Sigmoid colon (tissue), 7 donors: ENCODE results near the gene PRKCA. TPM values are rescaled to one million over a fixed set of nuclear protein-coding genes. Genes with fewer than 3 reads are reported as not detected.
"Not testable (repeated sequence)": the region's sequence is repeated elsewhere in the genome, so short reads cannot be mapped to it uniquely, and the experiment has no call there.

Experiments
- DNase-seq: peaks from one replicate; pipeline ENCODE4 v3.0.0-alpha.2; 2019
- H3K27ac ChIP-seq, 4 donors: fragments of 200-600 bp; sonication (generic); one replicate each; pipeline ENCODE4 v1.5.1; 2016 to 2019; ENCODE audit warnings: mild to moderate bottlenecking in 1 of 4
- H3K27me3 ChIP-seq, 3 donors: fragments of 200-600 bp; sonication (generic); one replicate each; pipeline ENCODE4 v1.5.1; 2019; ENCODE audit warnings: mild to moderate bottlenecking in 1 of 3
- H3K36me3 ChIP-seq, 4 donors: fragments of 200-600 bp; sonication (generic); one replicate each; pipeline ENCODE4 v1.5.1; 2016 to 2019
- H3K4me1 ChIP-seq, 4 donors: fragments of 200-600 bp; sonication (generic); one replicate each; pipeline ENCODE4 v1.5.1; 2017 to 2019
- H3K4me3 ChIP-seq, 4 donors: fragments of 200-600 bp; sonication (generic); one replicate each; pipeline ENCODE4 v1.5.1; 2017 to 2019; ENCODE audit warnings: mild to moderate bottlenecking in 2 of 4, moderate library complexity in 1 of 4
- H3K9me3 ChIP-seq, 4 donors: fragments of 200-600 bp in 3 of 4; sonication (generic) in 3 of 4; one replicate each; pipeline versions ENCODE4 v1.5.1 to v1.6.1; 2013 to 2019
- EP300 ChIP-seq, 4 donors: sonication (generic); formaldehyde crosslinking; IDR thresholded peaks; one replicate each; pipeline ENCODE4 v1.6.1; 2017; ENCODE audit warnings: antibody characterized with exemption in 4 of 4
- POLR2A ChIP-seq, 2 donors: fragments of 450-650 bp; IDR thresholded peaks; one replicate each; pipeline ENCODE4 v1.6.1; 2016; ENCODE audit warnings: antibody characterized with exemption in 2 of 2, mild to moderate bottlenecking in 2 of 2, moderate library complexity in 2 of 2
- POLR2AphosphoS5 ChIP-seq, 4 donors: sonication (generic); formaldehyde crosslinking; IDR thresholded peaks; one replicate each; pipeline ENCODE4 v1.6.1; 2017; ENCODE audit warnings: antibody characterized with exemption in 4 of 4
- WGBS, 2 donors: extraction: QIAGEN DNeasy Blood & Tissue Kit; methylation state at CpG; one replicate each; pipeline ENCODE4 v1.1.7; 2013; 5-methylcytosine and 5-hydroxymethylcytosine counted together
- intact Hi-C: fragments of 100-400 bp; cut with DNase I; formaldehyde crosslinking; loops from one replicate; pipeline ENCODE4 v1.15.1; 2023
- polyA plus RNA-seq, 3 donors: library from polyadenylated mRNA; stranded (reverse); fragments of 200-250 nt; gene quantifications; one replicate each; pipeline ENCODE4 v1.2.3, GENCODE V29; 2013
- total RNA-seq, 4 donors: library from RNA; depleted of rRNA; stranded (reverse); fragments of >200 nt; gene quantifications; one replicate each; pipeline ENCODE4 v1.1.0, GENCODE V29; 2016
- TF ChIP-seq, protein P1 (sequence below), 4 experiments: fragments of 450-650 bp in 3 of 4; fragments of 200-600 bp in 1 of 4; IDR thresholded peaks; one replicate each; pipeline ENCODE4 v1.5.1; 2016 to 2019; ENCODE audit warnings: antibody characterized with exemption in 4 of 4, mild to moderate bottlenecking in 3 of 4, moderate library complexity in 2 of 4
- donor health status: healthy with polysubstance abuse.
- donor health status: Bipolar disorder and iron deficiency.
- donor health status: healthy.

PRKCA gene
- total and polyA plus RNA-seq, 7 donors, result 6.6 to 58.4 (median 42.6) TPM

- peaks cover 0 to 9% (median 2%) of the 10 kb centered on the region in 4 donors for H3K9me3 ChIP-seq
- TF ChIP-seq, protein P1, sequence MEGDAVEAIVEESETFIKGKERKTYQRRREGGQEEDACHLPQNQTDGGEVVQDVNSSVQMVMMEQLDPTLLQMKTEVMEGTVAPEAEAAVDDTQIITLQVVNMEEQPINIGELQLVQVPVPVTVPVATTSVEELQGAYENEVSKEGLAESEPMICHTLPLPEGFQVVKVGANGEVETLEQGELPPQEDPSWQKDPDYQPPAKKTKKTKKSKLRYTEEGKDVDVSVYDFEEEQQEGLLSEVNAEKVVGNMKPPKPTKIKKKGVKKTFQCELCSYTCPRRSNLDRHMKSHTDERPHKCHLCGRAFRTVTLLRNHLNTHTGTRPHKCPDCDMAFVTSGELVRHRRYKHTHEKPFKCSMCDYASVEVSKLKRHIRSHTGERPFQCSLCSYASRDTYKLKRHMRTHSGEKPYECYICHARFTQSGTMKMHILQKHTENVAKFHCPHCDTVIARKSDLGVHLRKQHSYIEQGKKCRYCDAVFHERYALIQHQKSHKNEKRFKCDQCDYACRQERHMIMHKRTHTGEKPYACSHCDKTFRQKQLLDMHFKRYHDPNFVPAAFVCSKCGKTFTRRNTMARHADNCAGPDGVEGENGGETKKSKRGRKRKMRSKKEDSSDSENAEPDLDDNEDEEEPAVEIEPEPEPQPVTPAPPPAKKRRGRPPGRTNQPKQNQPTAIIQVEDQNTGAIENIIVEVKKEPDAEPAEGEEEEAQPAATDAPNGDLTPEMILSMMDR (IDR thresholded peaks at IDR 0.05), result no peak
- TF ChIP-seq POLR2A (IDR thresholded peaks at IDR 0.05), result no peak
- TF ChIP-seq EP300 (IDR thresholded peaks at IDR 0.05), result no peak
- no peak for TF ChIP-seq POLR2AphosphoS5 (IDR thresholded peaks at IDR 0.05)
- no peak for DNase-seq
- H3K27me3 ChIP-seq, result no peaks in the 10 kb centered on the region
- no peak overlapping the region for H3K4me3 ChIP-seq
- no peak overlapping the region for H3K27ac ChIP-seq
- peaks cover 0 to 17% (median 9%) of the 10 kb centered on the region in 4 donors for H3K4me1 ChIP-seq
- peaks cover 0 to under 1% (median 0%) of the 10 kb centered on the region in 4 donors for H3K36me3 ChIP-seq
- intact Hi-C loops, result no loop called here
These were observed 20.4 kb downstream of the PRKCA start for GRCh38 chr17:66322764-66323163.

GRCh38 chr17:66324381-66325004, 22.1 kb downstream of the PRKCA start:
- intact Hi-C loops, result not testable (repeated sequence)
- 71 to 85% methylated on average over 3 of the region's 3 CpGs for WGBS, 2 donors

DNA sequence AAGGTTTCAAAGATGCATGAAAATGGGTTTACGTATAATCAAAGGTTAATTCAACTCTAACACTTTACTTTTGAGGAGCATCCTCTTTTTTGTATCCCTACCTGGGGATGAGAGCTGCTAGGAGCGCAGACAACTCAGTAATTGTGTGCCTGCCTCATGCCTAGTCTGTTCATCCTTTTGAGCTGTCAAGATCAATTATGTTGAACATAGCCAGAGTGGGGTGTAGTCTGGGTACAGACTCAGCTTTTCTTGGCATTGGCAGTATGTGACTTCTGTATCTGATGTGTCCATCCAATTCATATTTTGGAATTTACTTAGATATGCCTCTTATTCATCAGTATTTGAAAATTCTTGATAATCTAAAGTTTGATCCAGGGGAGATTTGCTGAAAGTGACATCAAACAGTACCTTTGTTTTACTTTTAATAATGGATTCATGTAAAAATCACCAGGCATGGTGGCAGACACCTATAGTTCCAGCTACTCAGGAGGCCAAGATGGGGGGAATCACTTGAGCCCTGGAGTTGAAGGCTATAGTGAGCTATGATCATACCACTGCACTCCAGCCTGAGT, 24.1 kb downstream of the PRKCA start:
- Histone ChIP-seq H3K4me1 (peaks cover 0 to 33% (median 21%) of the 10 kb centered on the region in 4 donors), H3K4me3 (no peak overlapping the region), H3K9me3 (peaks cover 0 to 6% (median under 1%) of the 10 kb centered on the region in 4 donors), H3K27ac (no peak overlapping the region), H3K27me3 (no peaks in the 10 kb centered on the region), H3K36me3 (peaks cover 0 to 4% (median 0%) of the 10 kb centered on the region in 4 donors)
- intact Hi-C loops, result no loop called here
- no peak for TF ChIP-seq POLR2AphosphoS5 (IDR thresholded peaks at IDR 0.05)
- no peak for TF ChIP-seq POLR2A (IDR thresholded peaks at IDR 0.05)
- TF ChIP-seq EP300 (IDR thresholded peaks at IDR 0.05), result no peak
- TF ChIP-seq, protein P1 (IDR thresholded peaks at IDR 0.05), result no peak
- no peak for DNase-seq
- WGBS, 2 donors, result 96 to 97% methylated on average over 2 of the region's 2 CpGs

More at GRCh38 chr17:66324381-66325004, 22.1 kb downstream of the PRKCA start:
- not testable (repeated sequence) for H3K9me3 ChIP-seq, H3K27me3 ChIP-seq, H3K36me3 ChIP-seq, H3K27ac ChIP-seq, DNase-seq, H3K4me3 ChIP-seq
- H3K4me1 ChIP-seq, result peaks cover 0 to 21% (median 9%) of the 10 kb centered on the region in 4 donors

DNA sequence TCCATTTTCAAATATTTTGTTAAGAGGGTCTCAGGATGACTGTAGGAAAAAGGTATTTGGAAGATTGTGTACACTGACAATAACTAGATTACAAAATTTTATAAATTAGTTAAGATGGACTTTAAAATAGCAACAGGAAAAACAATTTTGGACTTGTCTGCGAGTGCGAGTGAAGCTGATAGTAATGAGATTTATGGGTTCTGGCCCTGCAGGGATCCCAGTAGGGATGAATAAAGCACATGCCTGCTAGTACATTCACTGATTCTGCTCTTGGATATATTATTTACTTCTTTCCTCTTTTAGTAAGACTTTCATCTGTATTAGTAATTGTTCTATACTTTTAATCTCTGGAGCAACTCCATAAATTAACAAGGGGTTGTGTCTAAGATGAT, 28.2 kb downstream of the PRKCA start:
- no peak overlapping the region for H3K27ac ChIP-seq
- DNase-seq, result no peak
- H3K4me1 ChIP-seq, result peaks cover 0 to 33% (median 22%) of the 10 kb centered on the region in 4 donors
- H3K9me3 ChIP-seq, result no peaks in the 10 kb centered on the region
- TF ChIP-seq POLR2AphosphoS5 (IDR thresholded peaks at IDR 0.05) (no peak), POLR2A (IDR thresholded peaks at IDR 0.05) (no peak), EP300 (IDR thresholded peaks at IDR 0.05) (no peak)
- TF ChIP-seq, protein P1 (IDR thresholded peaks at IDR 0.05), result no peak
- H3K27me3 ChIP-seq, result no peaks in the 10 kb centered on the region
- WGBS, 2 donors, result 73 to 94% methylated on average over 2 of the region's 2 CpGs
- intact Hi-C loops, result no loop called here
- H3K4me3 ChIP-seq, result no peak overlapping the region
- peaks cover 0 to 4% (median 0%) of the 10 kb centered on the region in 4 donors for H3K36me3 ChIP-seq

- intact Hi-C loops, result no loop called here
- Histone ChIP-seq H3K4me1 (peaks cover 0 to 33% (median 22%) of the 10 kb centered on the region in 4 donors), H3K27ac (no peak overlapping the region), H3K27me3 (no peaks in the 10 kb centered on the region), H3K36me3 (peaks cover 0 to 4% (median 0%) of the 10 kb centered on the region in 4 donors), H3K9me3 (no peaks in the 10 kb centered on the region), H3K4me3 (no peak overlapping the region)
- no peak for DNase-seq
- TF ChIP-seq, protein P1 (IDR thresholded peaks at IDR 0.05), result no peak
- no peak for TF ChIP-seq POLR2AphosphoS5 (IDR thresholded peaks at IDR 0.05)
- no peak for TF ChIP-seq EP300 (IDR thresholded peaks at IDR 0.05)
- no peak for TF ChIP-seq POLR2A (IDR thresholded peaks at IDR 0.05)
- WGBS, 2 donors, result 78 to 84% methylated on average over 8 of the region's 8 CpGs
These were observed 28.8 kb downstream of the PRKCA start for GRCh38 chr17:66331038-66331816.
